ENCODE data around the gene NCS1. TPM values are rescaled to one million over a fixed set of nuclear protein-coding genes. Genes with fewer than 3 reads are reported as not detected.
A peak's percentile ranks its signal among the peaks of the same experiment; 100 is the strongest.

The NCS1 gene
- 36.6 TPM for polyA plus RNA-seq (2013, experiment 1 of 2)
- polyA plus RNA-seq (2013, experiment 2 of 2), result 33.8 TPM

- peak within 1 kb of the TSS; percentile 10 for H3K27ac ChIP-seq (ENCODE audit: low read depth, low read length, severe bottlenecking)
- 0% methylated on average over 42 to 53 of the region's 101 CpGs for WGBS, 2 experiments (ENCODE audit: insufficient coverage in 2 of 2)
- peaks cover 14% of the 10 kb centered on the region for H3K4me1 ChIP-seq (ENCODE audit: control insufficient read depth, insufficient read depth, low read length, poor library complexity, severe bottlenecking)
- peak within 1 kb of the TSS; percentile 64 for H3K4me3 ChIP-seq (ENCODE audit: extremely low read depth, insufficient read depth, low read length, poor library complexity, severe bottlenecking)
- H3K36me3 ChIP-seq (ENCODE audit: control insufficient read depth, insufficient read depth, low read length), result peaks cover 16% of the 10 kb centered on the region
- no peaks in the 10 kb centered on the region for H3K9me3 ChIP-seq (ENCODE audit: control insufficient read depth, low read length)
These were observed at the start of gene NCS1 for GRCh38 chr9:130172161-130172857. NCS1 (plus strand) TSS chr9:130172404; CDS start chr9:130172664, 260 bp downstream.

- no peaks in the 10 kb centered on the region for H3K9me3 ChIP-seq (ENCODE audit: control insufficient read depth, low read length)
- H3K36me3 ChIP-seq (ENCODE audit: control insufficient read depth, insufficient read depth, low read length), result peaks cover 59% of the 10 kb centered on the region
- 88 to 89% methylated on average over 6 to 7 of the region's 7 CpGs for WGBS, 2 experiments (ENCODE audit: insufficient coverage in 2 of 2)
- no peak overlapping the region for H3K4me3 ChIP-seq (ENCODE audit: extremely low read depth, insufficient read depth, low read length, poor library complexity, severe bottlenecking)
- no peak overlapping the region for H3K27ac ChIP-seq (ENCODE audit: low read depth, low read length, severe bottlenecking)
- H3K4me1 ChIP-seq (ENCODE audit: control insufficient read depth, insufficient read depth, low read length, poor library complexity, severe bottlenecking), result peaks cover 32% of the 10 kb centered on the region
These were observed 49.7 kb upstream of the NCS1 start for GRCh38 chr9:130122456-130122855.

GRCh38 chr9:130124085-130124860 lies 47.9 kb upstream of the NCS1 start:
- 95 to 100% methylated on average over 5 of the region's 7 CpGs for WGBS, 2 experiments (ENCODE audit: insufficient coverage in 2 of 2)
- H3K27ac ChIP-seq (ENCODE audit: low read depth, low read length, severe bottlenecking), result no peak overlapping the region
- no peaks in the 10 kb centered on the region for H3K9me3 ChIP-seq (ENCODE audit: control insufficient read depth, low read length)
- H3K36me3 ChIP-seq (ENCODE audit: control insufficient read depth, insufficient read depth, low read length), result peaks cover 66% of the 10 kb centered on the region
- no peak overlapping the region for H3K4me3 ChIP-seq (ENCODE audit: extremely low read depth, insufficient read depth, low read length, poor library complexity, severe bottlenecking)
- H3K4me1 ChIP-seq (ENCODE audit: control insufficient read depth, insufficient read depth, low read length, poor library complexity, severe bottlenecking), result peaks cover 28% of the 10 kb centered on the region

DNA sequence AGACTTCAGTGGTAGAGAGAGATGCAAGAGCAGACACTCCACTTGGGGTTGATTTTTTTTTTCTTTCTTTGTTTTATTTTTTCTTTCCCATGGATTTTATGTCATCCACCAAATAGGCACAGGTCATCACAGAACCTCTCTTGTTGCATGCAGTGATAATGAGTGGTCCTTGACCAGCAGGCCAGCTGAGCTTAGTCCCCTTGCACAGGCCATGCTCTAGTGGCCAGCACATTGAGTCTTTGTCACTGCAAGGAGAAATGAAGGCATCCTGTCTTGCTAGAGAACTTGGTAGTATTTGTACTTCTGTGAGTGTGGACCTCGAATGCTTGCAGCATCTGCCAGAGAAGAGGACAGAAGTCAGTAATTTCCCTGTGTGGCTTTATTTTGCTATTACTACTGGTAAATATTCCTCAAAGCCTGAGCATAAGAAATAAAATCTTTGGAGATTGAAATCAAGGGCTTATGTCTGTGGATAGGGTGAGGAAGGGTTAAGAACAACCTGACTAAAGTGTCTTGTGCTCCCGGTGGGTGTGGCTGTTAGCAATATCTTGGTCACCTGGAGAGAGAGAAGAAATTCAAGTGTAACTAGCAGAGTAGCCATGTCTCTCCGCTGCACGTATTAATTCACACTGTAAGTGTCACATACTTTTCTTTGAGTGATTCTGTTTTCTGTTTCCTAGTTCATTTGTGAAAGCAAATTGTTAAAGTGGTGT lies 45.3 kb upstream of the NCS1 start:
- Histone ChIP-seq H3K4me1 (ENCODE audit: control insufficient read depth, insufficient read depth, low read length, poor library complexity, severe bottlenecking) (peaks cover 22% of the 10 kb centered on the region), H3K9me3 (ENCODE audit: control insufficient read depth, low read length) (no peaks in the 10 kb centered on the region), H3K36me3 (ENCODE audit: control insufficient read depth, insufficient read depth, low read length) (peaks cover 73% of the 10 kb centered on the region), H3K4me3 (ENCODE audit: extremely low read depth, insufficient read depth, low read length, poor library complexity, severe bottlenecking) (no peak overlapping the region), H3K27ac (ENCODE audit: low read depth, low read length, severe bottlenecking) (no peak overlapping the region)
- 72 to 92% methylated on average over 2 of the region's 4 CpGs for WGBS, 2 experiments (ENCODE audit: insufficient coverage in 2 of 2)

DNA sequence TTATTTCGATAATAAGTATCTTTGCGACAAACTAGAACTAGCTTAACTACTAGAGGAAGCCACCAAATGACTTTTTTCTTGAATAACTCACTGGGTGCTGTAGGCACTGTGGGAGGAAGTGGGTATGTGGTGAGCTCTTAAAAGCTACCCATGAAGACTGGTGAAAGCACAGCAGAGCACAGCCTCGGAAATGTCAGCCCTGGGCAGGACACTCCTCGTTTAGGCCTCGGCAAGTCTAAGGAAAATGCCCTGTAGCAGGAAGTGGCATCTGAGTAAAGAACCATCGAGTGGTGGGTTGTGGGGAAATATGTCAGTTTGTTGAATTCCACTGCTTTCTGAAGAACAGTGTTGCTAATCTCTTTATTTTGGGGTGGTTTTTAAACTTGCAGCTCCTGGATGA lies 44.0 kb upstream of the NCS1 start:
- WGBS, 2 experiments (ENCODE audit: insufficient coverage in 2 of 2), result 79 to 95% methylated on average over 4 of the region's 6 CpGs
- peaks cover 22% of the 10 kb centered on the region for H3K4me1 ChIP-seq (ENCODE audit: control insufficient read depth, insufficient read depth, low read length, poor library complexity, severe bottlenecking)
- H3K4me3 ChIP-seq (ENCODE audit: extremely low read depth, insufficient read depth, low read length, poor library complexity, severe bottlenecking), result no peak overlapping the region
- H3K9me3 ChIP-seq (ENCODE audit: control insufficient read depth, low read length), result no peaks in the 10 kb centered on the region
- H3K36me3 ChIP-seq (ENCODE audit: control insufficient read depth, insufficient read depth, low read length), result peaks cover 61% of the 10 kb centered on the region
- H3K27ac ChIP-seq (ENCODE audit: low read depth, low read length, severe bottlenecking), result peak overlapping the region; percentile 87

DNA sequence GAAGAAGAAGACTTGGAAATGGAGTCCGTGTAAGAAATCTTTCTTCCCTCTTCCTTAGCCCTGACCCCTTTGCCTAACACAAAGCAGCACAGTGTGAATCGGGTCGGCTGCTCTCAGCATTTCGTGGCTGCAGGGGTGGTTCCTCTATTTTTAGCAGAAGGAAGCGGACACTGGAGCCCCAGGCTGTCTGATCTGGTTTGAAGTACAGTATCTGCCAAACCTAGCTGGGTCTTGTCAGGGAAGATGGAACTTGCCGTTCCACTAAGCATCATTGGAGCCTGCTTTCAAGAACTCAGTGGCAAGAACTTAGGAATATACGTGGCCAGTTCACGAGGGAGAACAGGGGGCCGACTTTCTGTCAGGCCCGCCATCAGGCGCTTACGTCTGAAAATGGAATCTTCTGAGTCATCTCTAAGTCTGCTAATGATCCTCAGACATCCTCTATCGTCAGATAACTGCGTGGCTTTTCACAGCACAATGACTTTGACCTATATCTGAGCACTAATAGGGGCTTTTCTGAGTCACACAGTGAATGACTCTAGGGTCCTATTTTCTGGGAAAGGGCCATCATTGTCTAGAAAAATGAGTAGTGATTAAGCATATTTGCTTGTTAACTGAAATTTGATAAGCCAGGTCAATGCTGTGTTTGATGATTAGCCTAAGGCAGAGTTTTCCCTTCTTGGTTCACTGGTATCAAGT lies 43.3 kb upstream of the NCS1 start:
- H3K27ac ChIP-seq (ENCODE audit: low read depth, low read length, severe bottlenecking), result peak overlapping the region; percentile 87
- peaks cover 62% of the 10 kb centered on the region for H3K36me3 ChIP-seq (ENCODE audit: control insufficient read depth, insufficient read depth, low read length)
- no peak overlapping the region for H3K4me3 ChIP-seq (ENCODE audit: extremely low read depth, insufficient read depth, low read length, poor library complexity, severe bottlenecking)
- no peaks in the 10 kb centered on the region for H3K9me3 ChIP-seq (ENCODE audit: control insufficient read depth, low read length)
- peaks cover 22% of the 10 kb centered on the region for H3K4me1 ChIP-seq (ENCODE audit: control insufficient read depth, insufficient read depth, low read length, poor library complexity, severe bottlenecking)
- 80 to 92% methylated on average over 13 of the region's 14 CpGs for WGBS, 2 experiments (ENCODE audit: insufficient coverage in 2 of 2)

GRCh38 chr9:130129432-130130061 lies 42.7 kb upstream of the NCS1 start:
- WGBS, 2 experiments (ENCODE audit: insufficient coverage in 2 of 2), result 90 to 93% methylated on average over 11 to 15 of the region's 22 CpGs
- peak overlapping the region; percentile 87 for H3K27ac ChIP-seq (ENCODE audit: low read depth, low read length, severe bottlenecking)
- peaks cover 62% of the 10 kb centered on the region for H3K36me3 ChIP-seq (ENCODE audit: control insufficient read depth, insufficient read depth, low read length)
- peaks cover 22% of the 10 kb centered on the region for H3K4me1 ChIP-seq (ENCODE audit: control insufficient read depth, insufficient read depth, low read length, poor library complexity, severe bottlenecking)
- H3K9me3 ChIP-seq (ENCODE audit: control insufficient read depth, low read length), result no peaks in the 10 kb centered on the region
- H3K4me3 ChIP-seq (ENCODE audit: extremely low read depth, insufficient read depth, low read length, poor library complexity, severe bottlenecking), result no peak overlapping the region

DNA sequence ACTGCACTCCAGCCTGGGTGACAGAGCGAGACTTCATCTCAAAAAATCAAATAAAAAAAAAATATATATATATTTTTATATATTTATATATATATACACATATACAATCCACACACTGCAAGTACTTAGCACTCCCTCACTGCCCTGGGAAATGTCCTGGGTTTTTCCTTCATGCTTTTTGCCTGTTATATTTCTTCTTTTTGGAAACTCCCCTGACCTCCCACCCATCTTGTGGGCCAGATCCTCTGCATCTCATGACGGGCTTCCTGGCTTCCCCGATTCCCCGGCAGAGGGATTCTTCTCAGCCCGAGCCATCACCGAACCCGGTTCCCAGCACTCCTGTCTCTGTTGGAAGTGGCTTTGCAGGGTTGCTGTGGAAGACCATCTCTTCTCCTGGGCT lies 39.5 kb upstream of the NCS1 start:
- H3K9me3 ChIP-seq (ENCODE audit: control insufficient read depth, low read length), result peaks cover 8% of the 10 kb centered on the region
- peaks cover 36% of the 10 kb centered on the region for H3K4me1 ChIP-seq (ENCODE audit: control insufficient read depth, insufficient read depth, low read length, poor library complexity, severe bottlenecking)
- H3K4me3 ChIP-seq (ENCODE audit: extremely low read depth, insufficient read depth, low read length, poor library complexity, severe bottlenecking), result no peak overlapping the region
- H3K27ac ChIP-seq (ENCODE audit: low read depth, low read length, severe bottlenecking), result no peak overlapping the region
- H3K36me3 ChIP-seq (ENCODE audit: control insufficient read depth, insufficient read depth, low read length), result peaks cover 66% of the 10 kb centered on the region
- WGBS, 2 experiments (ENCODE audit: insufficient coverage in 2 of 2), result 97 to 100% methylated on average over 2 to 6 of the region's 7 CpGs

DNA sequence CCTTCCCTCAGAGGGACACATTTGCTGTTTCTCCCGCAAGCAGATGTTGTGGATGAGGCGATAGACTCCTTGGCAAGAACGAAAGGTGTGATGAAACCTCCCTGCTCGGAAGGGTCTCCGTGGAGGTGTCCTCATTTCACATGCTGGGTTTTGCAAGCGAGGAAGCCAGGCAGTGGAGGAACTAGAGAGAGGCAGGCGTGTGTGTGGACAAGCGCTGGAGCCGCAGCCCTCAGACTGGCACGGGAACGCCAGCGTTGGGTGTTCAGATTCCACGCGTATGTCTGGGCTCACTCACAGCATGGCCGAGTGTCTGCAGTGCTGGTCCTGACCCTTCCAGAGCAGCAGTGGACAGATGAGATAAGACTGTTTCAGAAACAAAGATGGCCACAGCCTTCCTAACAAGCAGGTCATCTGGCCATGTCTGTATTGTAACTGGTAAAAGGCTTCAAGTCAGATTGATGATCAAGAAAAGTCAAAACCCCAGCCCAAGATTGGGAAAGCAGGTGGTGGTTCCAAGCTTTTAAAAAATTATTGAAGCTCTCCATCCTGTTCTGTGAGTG lies 35.0 kb upstream of the NCS1 start:
- H3K27ac ChIP-seq (ENCODE audit: low read depth, low read length, severe bottlenecking), result peak overlapping the region; percentile 84
- WGBS, 2 experiments (ENCODE audit: insufficient coverage in 2 of 2), result 92 to 96% methylated on average over 14 to 15 of the region's 15 CpGs
- H3K4me3 ChIP-seq (ENCODE audit: extremely low read depth, insufficient read depth, low read length, poor library complexity, severe bottlenecking), result no peak overlapping the region
- H3K36me3 ChIP-seq (ENCODE audit: control insufficient read depth, insufficient read depth, low read length), result peaks cover 40% of the 10 kb centered on the region
- peaks cover 8% of the 10 kb centered on the region for H3K9me3 ChIP-seq (ENCODE audit: control insufficient read depth, low read length)
- peaks cover 32% of the 10 kb centered on the region for H3K4me1 ChIP-seq (ENCODE audit: control insufficient read depth, insufficient read depth, low read length, poor library complexity, severe bottlenecking)

All from mesodermal cell (in vitro differentiated cells).